T-cell (primary cell): ENCODE results near the gene HS6ST3. TPM values are rescaled to one million over a fixed set of nuclear protein-coding genes. Genes with fewer than 3 reads are reported as not detected.

Experiments used
- ATAC-seq, 4 experiments: fragments of 200-7000 bp in 3 of 4; fragments of 150-1000 bp in 1 of 4; cut with Tn5 transposase; replicated peaks in 1 of 4; 1 replicate in 3 of 4; 2 replicates in 1 of 4; pipeline ENCODE4 v1.10.0; 2021; ENCODE audit warnings: moderate library complexity in 3 of 4, mild to moderate bottlenecking in 2 of 4, moderate number of reproducible peaks in 1 of 4
- CTCF ChIA-PET, 2 donors: fragments of 300-600 bp; sonication (Branson Sonifier 250); formaldehyde crosslinking; loops; one replicate each; lab custom pipeline; 2022; ENCODE audit warnings: antibody characterized with exemption in 2 of 2; lab: Charles Lee
- POLR2A ChIA-PET, 2 donors: fragments of 300-600 bp; sonication (Branson Sonifier 250); formaldehyde crosslinking; loops; one replicate each; lab custom pipeline; 2022; ENCODE audit warnings: antibody characterized with exemption in 2 of 2; lab: Charles Lee
- DNase-seq, 35 experiments: peaks; one replicate each; pipeline versions ENCODE4 v3.0.0 to v3.0.0-alpha.2; 2013 to 2023
- H3K27ac ChIP-seq: one replicate; pipeline ENCODE4 v1.5.1; 2013; ENCODE audit warnings: low read length
- H3K27me3 ChIP-seq, 2 experiments: replicated peaks in 1 of 2; 1 replicate in 1 of 2; 2 replicates in 1 of 2; pipeline versions ENCODE4 v1.6.1 to v1.7.0; 2013; ENCODE audit warnings: low read length in 1 of 2, mixed read lengths in 1 of 2; ENCODE audit not compliant: control insufficient read depth in 2 of 2, insufficient read depth in 2 of 2; ENCODE audit errors: extremely low read depth in 1 of 2
- H3K36me3 ChIP-seq, 2 donors: 1 replicate in 1 of 2; 2 replicates in 1 of 2; pipeline versions ENCODE4 v1.6.1 to v1.7.0; 2013; ENCODE audit warnings: low read length in 1 of 2; ENCODE audit not compliant: control insufficient read depth in 2 of 2, insufficient read depth in 1 of 2; ENCODE audit errors: extremely low read depth in 1 of 2
- H3K4me1 ChIP-seq, 2 experiments: 1 replicate in 1 of 2; 2 replicates in 1 of 2; pipeline versions ENCODE4 v1.6.1 to v1.7.0; 2013; ENCODE audit warnings: low read length in 2 of 2, mixed read lengths in 1 of 2; ENCODE audit not compliant: insufficient read depth in 2 of 2, control insufficient read depth in 1 of 2; ENCODE audit errors: extremely low read depth in 1 of 2
- H3K4me3 ChIP-seq, 2 donors: 1 replicate in 1 of 2; 2 replicates in 1 of 2; pipeline versions ENCODE4 v1.5.1 to v1.7.0; 2013; ENCODE audit warnings: mild to moderate bottlenecking in 2 of 2, low read length in 1 of 2, moderate library complexity in 1 of 2; ENCODE audit not compliant: control insufficient read depth in 1 of 2; ENCODE audit errors: extremely low read depth in 1 of 2
- H3K9me3 ChIP-seq: 2 replicates; pipeline ENCODE4 v1.7.0; 2013
- H3K27ac Mint-ChIP-seq, 2 donors: one replicate each; pipeline ENCODE4 v1.8.0; 2020 to 2021; ENCODE audit warnings: mild to moderate bottlenecking in 2 of 2, mixed read lengths in 2 of 2
- H3K27me3 Mint-ChIP-seq, 2 donors: one replicate each; pipeline ENCODE4 v1.8.0; 2021 to 2022; ENCODE audit warnings: mixed read lengths in 2 of 2
- H3K36me3 Mint-ChIP-seq: one replicate; pipeline ENCODE4 v1.8.0; 2021; ENCODE audit warnings: mixed read lengths
- H3K4me1 Mint-ChIP-seq, 3 donors: one replicate each; pipeline ENCODE4 v1.8.0; 2020 to 2022; ENCODE audit warnings: mixed read lengths in 3 of 3, mild to moderate bottlenecking in 1 of 3
- H3K4me3 Mint-ChIP-seq, 3 donors: one replicate each; pipeline ENCODE4 v1.8.0; 2020 to 2022; ENCODE audit warnings: mild to moderate bottlenecking in 3 of 3, mixed read lengths in 3 of 3, moderate library complexity in 3 of 3
- H3K9me3 Mint-ChIP-seq, 3 donors: one replicate each; pipeline ENCODE4 v1.8.0; 2020 to 2022; ENCODE audit warnings: mixed read lengths in 3 of 3
- WGBS: methylation state at CpG from one replicate; pipeline ENCODE4 v1.1.5; 2013; ENCODE audit warnings: missing lambda C conversion rate; ENCODE audit not compliant: insufficient coverage; 5-methylcytosine and 5-hydroxymethylcytosine counted together
- total RNA-seq, 35 experiments: library from RNA in 6 of 35; stranded (reverse) in 6 of 35; fragments of 120-200 nt in 1 of 35; gene quantifications; one replicate each; pipeline versions ENCODE4 v1.2.1 to v1.2.4 and lab custom pipeline; 2013 to 2026

Gene HS6ST3
- total RNA-seq, 5 donors from 2014 or later (not counting 1 experiment from before 2014, with no cell fraction given): not detected

- Histone ChIP-seq H3K9me3 (no peaks in the 10 kb centered on the region), H3K4me1 (no peaks in the 10 kb centered on the region), H3K27me3 (no peaks in the 10 kb centered on the region), H3K27ac (no peak overlapping the region), H3K36me3 (no peaks in the 10 kb centered on the region), H3K4me3 (no peak overlapping the region)
- no peak for ATAC-seq
- Mint-ChIP-seq H3K36me3 (no peaks in the 10 kb centered on the region), H3K27me3 (no peaks in the 10 kb centered on the region), H3K4me1 (no peaks in the 10 kb centered on the region), H3K9me3 (peaks cover 2 to 19% (median 15%) of the 10 kb centered on the region in 3 donors), H3K27ac (no peak overlapping the region), H3K4me3 (no peak overlapping the region)
- 100% methylated on average over 1 of the region's 3 CpGs for whole genome bisulfite sequencing
- ChIA-PET POLR2A (no interaction called here), CTCF (no interaction called here)
- no peak for DNase-seq
Measured at GRCh38 chr13:96072392-96072791, 17.5 kb upstream of the HS6ST3 start.

- DNase-seq (no peak), ATAC-seq (no peak)
- no peaks in the 10 kb centered on the region for H3K9me3 ChIP-seq
- H3K27me3 ChIP-seq: no peaks in the 10 kb centered on the region
- WGBS: no CpG with 5 or more reads among the region's 3 CpGs
- Mint-ChIP-seq H3K27me3 (no peaks in the 10 kb centered on the region), H3K9me3 (peaks cover 2 to 24% (median 7%) of the 10 kb centered on the region in 3 donors), H3K27ac (no peak overlapping the region), H3K4me1 (no peaks in the 10 kb centered on the region), H3K4me3 (no peak overlapping the region), H3K36me3 (no peaks in the 10 kb centered on the region)
- H3K27ac ChIP-seq: no peak overlapping the region
- no peaks in the 10 kb centered on the region for H3K36me3 ChIP-seq
- POLR2A ChIA-PET: no interaction called here
- no peak overlapping the region for H3K4me3 ChIP-seq
- CTCF ChIA-PET: no interaction called here
- no peaks in the 10 kb centered on the region for H3K4me1 ChIP-seq
Measured at GRCh38 chr13:96075953-96076543, 13.9 kb upstream of the HS6ST3 start.

- DNase-seq (no peak), ATAC-seq (no peak)
- Histone ChIP-seq H3K9me3 (no peaks in the 10 kb centered on the region), H3K36me3 (no peaks in the 10 kb centered on the region), H3K27me3 (peaks cover 0 to 4% of the 10 kb centered on the region in 2 experiments), H3K4me3 (no peak overlapping the region), H3K4me1 (no peaks in the 10 kb centered on the region), H3K27ac (no peak overlapping the region)
- 84% methylated on average over 4 of the region's 5 CpGs for WGBS
- ChIA-PET POLR2A (no interaction called here), CTCF (interaction anchor here in 1 of 2 donors (0.7 kb wide), 1 partner anchor 11 kb away, joined by 4 read pairs; no protein-coding TSS in a partner anchor)
- Mint-ChIP-seq H3K9me3 (peaks cover 0 to 22% (median 6%) of the 10 kb centered on the region in 3 donors), H3K27me3 (peaks cover 0 to 3% of the 10 kb centered on the region in 2 donors), H3K36me3 (no peaks in the 10 kb centered on the region), H3K4me1 (no peaks in the 10 kb centered on the region), H3K27ac (no peak overlapping the region), H3K4me3 (no peak overlapping the region)
Measured at GRCh38 chr13:96080676-96081075, 9.2 kb upstream of the HS6ST3 start.

GRCh38 chr13:96081888-96082287, 8.0 kb upstream of the HS6ST3 start:
- peaks cover 0 to 8% of the 10 kb centered on the region in 2 experiments for H3K27me3 ChIP-seq
- Mint-ChIP-seq H3K9me3 (peaks cover 0 to 16% (median 6%) of the 10 kb centered on the region in 3 donors), H3K27me3 (peaks cover 7 to 12% of the 10 kb centered on the region in 2 donors), H3K27ac (no peak overlapping the region), H3K4me3 (no peak overlapping the region), H3K36me3 (no peaks in the 10 kb centered on the region), H3K4me1 (no peaks in the 10 kb centered on the region)
- no peak overlapping the region for H3K4me3 ChIP-seq
- no peak for ATAC-seq
- H3K36me3 ChIP-seq: no peaks in the 10 kb centered on the region
- no peaks in the 10 kb centered on the region for H3K9me3 ChIP-seq
- H3K27ac ChIP-seq: no peak overlapping the region
- CTCF ChIA-PET: no interaction called here
- DNase-seq: no peak
- no CpG with 5 or more reads among the region's 2 CpGs for WGBS
- no peaks in the 10 kb centered on the region for H3K4me1 ChIP-seq
- POLR2A ChIA-PET: no interaction called here

GRCh38 chr13:96082640-96083039, 7.3 kb upstream of the HS6ST3 start:
- CTCF ChIA-PET: no interaction called here
- peaks cover 10 to 19% of the 10 kb centered on the region in 2 donors for H3K27me3 Mint-ChIP-seq

GRCh38 chr13:96086736-96087135, 3.2 kb upstream of the HS6ST3 start:
- H3K27me3 Mint-ChIP-seq: peaks cover 34 to 42% of the 10 kb centered on the region in 2 donors
- ChIA-PET POLR2A (no interaction called here), CTCF (no interaction called here)
- no peaks in the 10 kb centered on the region for H3K9me3 ChIP-seq
- DNase-seq (no peak), ATAC-seq (no peak)
- no peak overlapping the region for H3K27ac Mint-ChIP-seq
- no peak overlapping the region for H3K27ac ChIP-seq
- H3K4me3 ChIP-seq: no peak overlapping the region
- H3K36me3 ChIP-seq: no peaks in the 10 kb centered on the region
- no peak overlapping the region for H3K4me3 Mint-ChIP-seq
- no peaks in the 10 kb centered on the region for H3K4me1 ChIP-seq
- peaks cover 0 to 4% (median 3%) of the 10 kb centered on the region in 3 donors for H3K9me3 Mint-ChIP-seq
- WGBS: no CpG with 5 or more reads among the region's 1 CpG
- H3K4me1 Mint-ChIP-seq: peaks cover 0 to 6% (median 4%) of the 10 kb centered on the region in 3 donors
- H3K36me3 Mint-ChIP-seq: no peaks in the 10 kb centered on the region
- H3K27me3 ChIP-seq: peaks cover 13 to 15% of the 10 kb centered on the region in 2 experiments

More at GRCh38 chr13:96082640-96083039, 7.3 kb upstream of the HS6ST3 start:
- no peak overlapping the region for H3K4me3 Mint-ChIP-seq
- H3K27ac Mint-ChIP-seq: no peak overlapping the region
- H3K4me3 ChIP-seq: no peak overlapping the region
- no peaks in the 10 kb centered on the region for H3K36me3 ChIP-seq
- peaks cover 0 to 8% of the 10 kb centered on the region in 2 experiments for H3K27me3 ChIP-seq
- no peaks in the 10 kb centered on the region for H3K4me1 ChIP-seq
- no peak for ATAC-seq
- H3K36me3 Mint-ChIP-seq: no peaks in the 10 kb centered on the region
- H3K9me3 Mint-ChIP-seq: peaks cover 0 to 15% (median 4%) of the 10 kb centered on the region in 3 donors
- POLR2A ChIA-PET: no interaction called here
- no peak overlapping the region for H3K27ac ChIP-seq
- no peaks in the 10 kb centered on the region for H3K9me3 ChIP-seq
- H3K4me1 Mint-ChIP-seq: no peaks in the 10 kb centered on the region
- DNase-seq: no peak
